ENCODE data around the gene GCH1.

Gene GCH1

DNA sequence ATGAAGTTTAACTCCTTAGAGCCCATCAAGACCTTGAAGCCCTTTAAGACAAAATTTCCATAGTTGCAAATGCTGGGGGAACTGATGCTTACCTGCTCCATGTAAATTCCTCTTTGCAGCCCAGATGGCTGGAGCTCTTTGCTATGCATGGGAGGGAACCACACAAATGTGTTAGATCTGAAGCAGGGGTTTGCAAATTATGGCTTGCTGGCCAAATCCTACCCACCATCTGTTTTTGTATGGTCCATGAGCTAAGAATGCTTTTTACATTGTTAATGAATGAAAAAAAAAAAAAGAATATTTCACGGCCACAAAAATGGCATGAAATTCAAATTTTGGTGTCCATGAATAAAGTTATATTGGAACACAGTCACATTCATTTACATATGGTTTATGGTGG, 74.6 kb downstream of the GCH1 start:
- ChIA-PET CTCF (interaction anchor here (1.8 kb wide), 1 partner anchor 9 kb away, joined by 5 read pairs; no protein-coding TSS in a partner anchor), POLR2A (no interaction called here)
- TF ChIP-seq FOXA1 (IDR thresholded peaks at IDR 0.05) (no peak), CTBP1 (IDR thresholded peaks at IDR 0.05; ENCODE audit: borderline replicate concordance) (no peak), SUZ12 (IDR thresholded peaks at IDR 0.05) (no peak), ZNF384 (IDR thresholded peaks at IDR 0.05) (no peak), TARDBP (IDR thresholded peaks at IDR 0.05) (no peak), NFRKB (IDR thresholded peaks at IDR 0.05) (no peak), ARNT (IDR thresholded peaks at IDR 0.05) (no peak)
- no peak for DNase-seq (ENCODE audit: extremely low spot score)

DNA sequence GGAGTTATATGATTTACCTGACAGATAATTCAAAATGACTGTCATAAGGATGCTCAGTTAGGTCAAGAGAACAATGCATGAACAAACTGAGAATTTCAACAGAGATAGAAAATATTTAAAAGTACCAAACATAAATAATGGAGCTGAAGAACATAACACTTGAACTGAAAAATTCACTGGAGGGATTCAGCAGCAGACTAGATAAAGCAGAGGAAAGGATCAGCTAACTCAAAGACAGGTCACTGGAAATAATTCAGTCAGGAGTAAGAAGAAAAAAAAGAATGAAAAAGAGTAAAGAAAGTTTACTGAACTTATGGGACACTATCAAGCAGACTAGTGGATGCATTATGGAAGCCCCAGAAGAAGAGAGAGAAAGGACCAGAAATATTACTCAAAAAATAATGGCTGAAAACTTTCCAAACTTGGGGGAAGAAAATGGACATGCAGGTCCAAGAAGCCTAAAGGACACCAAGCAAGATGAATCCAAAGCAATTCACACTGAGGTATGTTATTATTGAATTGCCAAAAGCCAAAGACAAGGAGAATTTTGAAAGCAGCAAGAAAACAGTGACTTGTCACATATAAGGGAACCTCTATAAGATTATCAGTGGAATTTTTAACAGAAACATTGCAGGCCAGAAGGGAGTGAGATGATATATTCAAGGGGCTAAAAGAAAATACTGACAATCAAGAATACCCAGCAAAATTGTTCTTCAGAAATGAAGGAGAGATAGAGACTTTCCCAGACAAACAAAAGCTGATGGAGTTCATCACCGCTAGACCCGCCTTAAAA, 78.7 kb downstream of the GCH1 start:
- CTCF ChIA-PET: no interaction called here
- TF ChIP-seq TARDBP (IDR thresholded peaks at IDR 0.05) (no peak), CTBP1 (IDR thresholded peaks at IDR 0.05; ENCODE audit: borderline replicate concordance) (no peak), ARNT (IDR thresholded peaks at IDR 0.05) (no peak), ELF4 (IDR thresholded peaks at IDR 0.05) (no peak), ZNF384 (IDR thresholded peaks at IDR 0.05) (no peak), L3MBTL2 (conservative IDR thresholded peaks at IDR 0.05) (no peak), LEF1 (IDR thresholded peaks at IDR 0.05; ENCODE audit: borderline replicate concordance) (no peak), SUZ12 (IDR thresholded peaks at IDR 0.05) (no peak), NFRKB (IDR thresholded peaks at IDR 0.05) (no peak), FOXK2 (IDR thresholded peaks at IDR 0.05) (no peak), BHLHE40 (IDR thresholded peaks at IDR 0.05; ENCODE audit: borderline replicate concordance) (no peak), SP1 (IDR thresholded peaks at IDR 0.05) (no peak), FOXA1 (IDR thresholded peaks at IDR 0.05) (no peak), HDGF (IDR thresholded peaks at IDR 0.05; ENCODE audit: borderline replicate concordance) (no peak), FOXM1 (IDR thresholded peaks at IDR 0.05; ENCODE audit: borderline replicate concordance) (no peak)
- TF ChIP-seq, protein P1, sequence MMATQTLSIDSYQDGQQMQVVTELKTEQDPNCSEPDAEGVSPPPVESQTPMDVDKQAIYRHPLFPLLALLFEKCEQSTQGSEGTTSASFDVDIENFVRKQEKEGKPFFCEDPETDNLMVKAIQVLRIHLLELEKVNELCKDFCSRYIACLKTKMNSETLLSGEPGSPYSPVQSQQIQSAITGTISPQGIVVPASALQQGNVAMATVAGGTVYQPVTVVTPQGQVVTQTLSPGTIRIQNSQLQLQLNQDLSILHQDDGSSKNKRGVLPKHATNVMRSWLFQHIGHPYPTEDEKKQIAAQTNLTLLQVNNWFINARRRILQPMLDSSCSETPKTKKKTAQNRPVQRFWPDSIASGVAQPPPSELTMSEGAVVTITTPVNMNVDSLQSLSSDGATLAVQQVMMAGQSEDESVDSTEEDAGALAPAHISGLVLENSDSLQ (IDR thresholded peaks at IDR 0.05): no peak
- no peak for DNase-seq (ENCODE audit: extremely low spot score)
- POLR2A ChIA-PET: no interaction called here

DNA sequence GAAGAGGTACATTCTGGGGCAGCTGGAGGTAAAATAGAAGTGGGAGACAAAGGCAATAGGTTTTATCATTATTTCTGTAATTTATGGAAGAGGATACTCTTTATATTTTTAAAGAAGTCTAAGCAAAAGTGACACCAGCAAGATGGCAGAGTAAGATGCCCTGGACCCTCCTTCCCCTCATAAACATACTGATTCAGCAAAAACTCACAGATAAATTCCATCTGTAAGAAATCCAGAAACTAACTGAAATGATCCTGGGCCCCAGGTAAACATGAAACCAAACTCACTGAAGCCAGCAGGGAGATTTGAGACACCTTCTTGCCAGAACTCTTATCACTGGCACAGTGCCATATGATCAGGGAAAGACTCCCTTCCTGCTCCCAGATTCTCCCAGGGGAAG, 79.9 kb downstream of the GCH1 start:
- ChIA-PET CTCF (interaction anchor here (0.6 kb wide), 1 partner anchor 48 kb away, joined by 3 read pairs; no protein-coding TSS in a partner anchor), POLR2A (no interaction called here)
- TF ChIP-seq SUZ12 (IDR thresholded peaks at IDR 0.05): no peak
- TF ChIP-seq HDGF (IDR thresholded peaks at IDR 0.05; ENCODE audit: borderline replicate concordance): no peak
- no peak for TF ChIP-seq ELF4 (IDR thresholded peaks at IDR 0.05)
- no peak for TF ChIP-seq NFRKB (IDR thresholded peaks at IDR 0.05)
- no peak for TF ChIP-seq ARNT (IDR thresholded peaks at IDR 0.05)
- no peak for TF ChIP-seq FOXA1 (IDR thresholded peaks at IDR 0.05)
- no peak for TF ChIP-seq L3MBTL2 (conservative IDR thresholded peaks at IDR 0.05)
- no peak for TF ChIP-seq BHLHE40 (IDR thresholded peaks at IDR 0.05; ENCODE audit: borderline replicate concordance)
- no peak for DNase-seq (ENCODE audit: extremely low spot score)

DNA sequence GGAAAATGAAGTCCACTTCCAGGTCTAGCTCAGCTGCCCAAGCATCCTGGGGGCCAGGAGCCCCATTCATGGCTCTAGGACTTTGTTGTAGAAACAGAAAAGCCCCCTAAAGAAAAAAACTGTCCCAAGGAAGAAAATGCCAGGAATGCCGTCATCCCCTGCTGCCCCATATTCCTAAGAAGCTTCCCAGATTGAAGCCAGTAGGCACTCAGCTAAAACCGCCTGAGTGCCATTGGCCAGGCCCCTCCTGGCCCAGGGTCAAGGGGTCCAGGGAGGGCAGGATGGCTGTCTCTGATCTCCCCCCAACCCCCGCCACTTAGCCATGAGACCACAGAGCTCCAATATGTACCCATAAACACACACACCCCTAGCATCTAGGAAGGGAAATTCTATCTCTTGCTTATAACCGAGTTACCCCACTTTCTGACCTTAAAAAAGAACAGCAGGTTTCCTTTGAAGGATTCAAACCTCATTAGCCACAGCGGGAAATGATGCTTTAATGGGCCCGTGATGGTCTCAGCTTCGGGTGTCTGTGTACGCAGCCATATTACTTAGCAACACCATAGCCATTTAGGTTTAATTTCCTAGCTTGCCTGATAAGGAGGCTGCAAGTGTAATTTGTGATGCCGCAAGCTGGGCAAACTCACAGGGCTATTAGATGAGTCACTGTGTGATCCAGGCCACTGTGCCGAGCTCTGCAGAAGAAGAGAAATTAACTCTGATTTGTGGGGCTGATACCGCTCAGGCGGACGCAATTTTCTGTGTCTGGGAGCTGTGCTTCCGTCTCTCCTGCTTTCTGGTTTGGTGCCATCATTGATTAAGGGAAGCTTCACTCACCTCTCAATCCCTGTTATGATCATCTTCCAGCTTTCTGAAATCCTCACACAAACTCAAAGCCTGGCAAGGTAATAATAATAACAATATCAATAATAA, 84.2 kb downstream of the GCH1 start:
- ChIA-PET CTCF (interaction anchor here (0.5 to 3.0 kb wide), 8 partner anchors 9 to 452 kb away, joined by 3 to 25 read pairs (median 4); no protein-coding TSS in a partner anchor), POLR2A (interaction anchor here (0.9 to 1.7 kb wide), 3 partner anchors 11 to 84 kb away, joined by 4 to 6 read pairs (median 5); partner anchors contain the start of gene GCH1)
- TF ChIP-seq CTBP1 (IDR thresholded peaks at IDR 0.05; ENCODE audit: borderline replicate concordance) (no peak), ZNF384 (IDR thresholded peaks at IDR 0.05) (no peak), LEF1 (IDR thresholded peaks at IDR 0.05; ENCODE audit: borderline replicate concordance) (no peak), FOXM1 (IDR thresholded peaks at IDR 0.05; ENCODE audit: borderline replicate concordance) (no peak), TARDBP (IDR thresholded peaks at IDR 0.05) (no peak), FOXA1 (IDR thresholded peaks at IDR 0.05) (no peak), SP1 (IDR thresholded peaks at IDR 0.05) (no peak), L3MBTL2 (conservative IDR thresholded peaks at IDR 0.05) (no peak), NFRKB (IDR thresholded peaks at IDR 0.05) (no peak)
- DNase-seq (ENCODE audit: extremely low spot score): peak; percentile 57

DNA sequence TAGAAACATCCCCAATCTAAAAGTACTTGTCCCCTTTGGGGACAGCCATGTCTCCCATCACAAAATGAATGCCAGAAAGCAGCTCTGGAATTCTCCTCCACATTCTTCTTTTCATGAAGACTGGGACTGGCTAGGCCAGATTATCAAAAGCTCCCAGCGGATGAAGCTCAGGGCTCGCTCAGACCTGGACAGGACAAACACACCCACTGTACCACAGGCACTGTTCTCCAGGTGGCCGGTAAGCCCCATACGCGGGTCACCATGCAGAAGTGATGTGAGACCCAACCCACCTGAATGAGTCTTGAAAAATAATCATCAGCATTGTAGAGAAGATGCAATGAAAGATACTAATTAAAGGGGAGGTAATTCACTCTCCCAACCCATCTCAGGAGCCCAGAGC, 85.1 kb downstream of the GCH1 start:
- CTCF ChIA-PET: interaction anchor here (1.3 to 3.0 kb wide), 2 partner anchors 13 to 43 kb away, joined by 5 to 25 read pairs; no protein-coding TSS in a partner anchor

More for the DNA sequence above, 85.1 kb downstream of the GCH1 start:
- TF ChIP-seq, protein P1 (IDR thresholded peaks at IDR 0.05): no peak
- TF ChIP-seq LEF1 (IDR thresholded peaks at IDR 0.05; ENCODE audit: borderline replicate concordance): no peak
- TF ChIP-seq TARDBP (IDR thresholded peaks at IDR 0.05): no peak
- TF ChIP-seq CTBP1 (IDR thresholded peaks at IDR 0.05; ENCODE audit: borderline replicate concordance): no peak
- no peak for TF ChIP-seq ZNF384 (IDR thresholded peaks at IDR 0.05)
- no peak for TF ChIP-seq BHLHE40 (IDR thresholded peaks at IDR 0.05; ENCODE audit: borderline replicate concordance)
- TF ChIP-seq FOXA1 (IDR thresholded peaks at IDR 0.05): no peak
- DNase-seq (ENCODE audit: extremely low spot score): no peak
- POLR2A ChIA-PET: interaction anchor here (1.7 kb wide), 1 partner anchor 85 kb away, joined by 5 read pairs; the partner anchor contains the start of gene GCH1
